Sigmoid colon (tissue), 7 donors: ENCODE measurements around the gene WDR62. TPM values are rescaled to one million over a fixed set of nuclear protein-coding genes. Genes with fewer than 3 reads are reported as not detected.
A peak's percentile ranks its signal among the peaks of the same experiment; 100 is the strongest.
"Not testable (repeated sequence)": the region's sequence is repeated elsewhere in the genome, so short reads cannot be mapped to it uniquely, and the experiment has no call there.

Experiments used
- DNase-seq: peaks from one replicate; pipeline ENCODE4 v3.0.0-alpha.2; 2019
- H3K27ac ChIP-seq, 4 donors: fragments of 200-600 bp; sonication (generic); one replicate each; pipeline ENCODE4 v1.5.1; 2016 to 2019; ENCODE audit warnings: mild to moderate bottlenecking in 1 of 4
- H3K27me3 ChIP-seq, 3 donors: fragments of 200-600 bp; sonication (generic); one replicate each; pipeline ENCODE4 v1.5.1; 2019; ENCODE audit warnings: mild to moderate bottlenecking in 1 of 3
- H3K36me3 ChIP-seq, 4 donors: fragments of 200-600 bp; sonication (generic); one replicate each; pipeline ENCODE4 v1.5.1; 2016 to 2019
- H3K4me1 ChIP-seq, 4 donors: fragments of 200-600 bp; sonication (generic); one replicate each; pipeline ENCODE4 v1.5.1; 2017 to 2019
- H3K4me3 ChIP-seq, 4 donors: fragments of 200-600 bp; sonication (generic); one replicate each; pipeline ENCODE4 v1.5.1; 2017 to 2019; ENCODE audit warnings: mild to moderate bottlenecking in 2 of 4, moderate library complexity in 1 of 4
- H3K9me3 ChIP-seq, 4 donors: fragments of 200-600 bp in 3 of 4; sonication (generic) in 3 of 4; one replicate each; pipeline versions ENCODE4 v1.5.1 to v1.6.1; 2013 to 2019
- CTCF ChIP-seq, 4 experiments: fragments of 450-650 bp in 3 of 4; fragments of 200-600 bp in 1 of 4; IDR thresholded peaks; one replicate each; pipeline ENCODE4 v1.5.1; 2016 to 2019; ENCODE audit warnings: antibody characterized with exemption in 4 of 4, mild to moderate bottlenecking in 3 of 4, moderate library complexity in 2 of 4
- EP300 ChIP-seq, 4 donors: sonication (generic); formaldehyde crosslinking; IDR thresholded peaks; one replicate each; pipeline ENCODE4 v1.6.1; 2017; ENCODE audit warnings: antibody characterized with exemption in 4 of 4
- POLR2A ChIP-seq, 2 donors: fragments of 450-650 bp; IDR thresholded peaks; one replicate each; pipeline ENCODE4 v1.6.1; 2016; ENCODE audit warnings: antibody characterized with exemption in 2 of 2, mild to moderate bottlenecking in 2 of 2, moderate library complexity in 2 of 2
- POLR2AphosphoS5 ChIP-seq, 4 donors: sonication (generic); formaldehyde crosslinking; IDR thresholded peaks; one replicate each; pipeline ENCODE4 v1.6.1; 2017; ENCODE audit warnings: antibody characterized with exemption in 4 of 4
- WGBS, 2 donors: extraction: QIAGEN DNeasy Blood & Tissue Kit; methylation state at CpG; one replicate each; pipeline ENCODE4 v1.1.7; 2013; 5-methylcytosine and 5-hydroxymethylcytosine counted together
- intact Hi-C: fragments of 100-400 bp; cut with DNase I; formaldehyde crosslinking; loops from one replicate; pipeline ENCODE4 v1.15.1; 2023
- polyA plus RNA-seq, 3 donors: library from polyadenylated mRNA; stranded (reverse); fragments of 200-250 nt; gene quantifications; one replicate each; pipeline ENCODE4 v1.2.3, GENCODE V29; 2013
- total RNA-seq, 4 donors: library from RNA; depleted of rRNA; stranded (reverse); fragments of >200 nt; gene quantifications; one replicate each; pipeline ENCODE4 v1.1.0, GENCODE V29; 2016
- donor health status: healthy with polysubstance abuse.
- donor health status: Bipolar disorder and iron deficiency.
- donor health status: healthy.

Gene WDR62
- total and polyA plus RNA-seq, 7 donors = under 0.01 to 6.8 (median 0.36) TPM

GRCh38 chr19:36032251-36033104 lies 22.2 kb upstream of the WDR62 start, which contains the start of gene CLIP3:
Gene CLIP3, minus strand, starts transcription at chr19:36032873. Its CDS starts 516 bp downstream, at chr19:36032357.
- 13 to 64% methylated on average over 51 of the region's 51 CpGs for WGBS, 2 donors
- H3K27ac ChIP-seq = peak within 1 kb of the TSS; percentile 78 to 88 (median 84)

GRCh38 chr19:36040495-36040894 lies 14.2 kb upstream of the WDR62 start:
- Histone ChIP-seq H3K9me3 (no peaks in the 10 kb centered on the region), H3K27ac (peak overlapping the region in 2 of 4 donors; percentile 75 to 76), H3K4me1 (peaks cover 0 to 47% (median 45%) of the 10 kb centered on the region in 4 donors), H3K4me3 (no peak overlapping the region), H3K36me3 (peaks cover 0 to 27% (median 6%) of the 10 kb centered on the region in 4 donors), H3K27me3 (no peaks in the 10 kb centered on the region)
- no peak for TF ChIP-seq EP300 (IDR thresholded peaks at IDR 0.05)
- TF ChIP-seq POLR2AphosphoS5 (IDR thresholded peaks at IDR 0.05) = no peak
- no peak for TF ChIP-seq CTCF (IDR thresholded peaks at IDR 0.05)
- TF ChIP-seq POLR2A (IDR thresholded peaks at IDR 0.05) = no peak
- 84 to 88% methylated on average over 6 of the region's 6 CpGs for WGBS, 2 donors
- no peak for DNase-seq
- intact Hi-C loops = no loop called here

More at GRCh38 chr19:36032251-36033104, 22.2 kb upstream of the WDR62 start, which contains the start of gene CLIP3:
- H3K27me3 ChIP-seq = no peaks in the 10 kb centered on the region
- peak within 1 kb of the TSS; percentile 86 to 93 (median 88) for H3K4me3 ChIP-seq
- H3K36me3 ChIP-seq = peaks cover 0 to 25% (median 5%) of the 10 kb centered on the region in 4 donors
- no peaks in the 10 kb centered on the region for H3K9me3 ChIP-seq
- intact Hi-C loops = no loop called here
- peaks cover 0 to 26% (median 14%) of the 10 kb centered on the region in 4 donors for H3K4me1 ChIP-seq
- TF ChIP-seq POLR2A (IDR thresholded peaks at IDR 0.05) = no peak
- TF ChIP-seq POLR2AphosphoS5 (IDR thresholded peaks at IDR 0.05) = peak; percentile 44 to 67 (median 50)
- no peak for TF ChIP-seq EP300 (IDR thresholded peaks at IDR 0.05)
- TF ChIP-seq CTCF (IDR thresholded peaks at IDR 0.05) = peak in 2 of 4 experiments; percentile 11 to 15
- DNase-seq = peak; percentile 92

GRCh38 chr19:36041092-36041491 lies 13.6 kb upstream of the WDR62 start:
- DNase-seq, H3K27me3 ChIP-seq, H3K9me3 ChIP-seq, intact Hi-C loops, H3K4me3 ChIP-seq: not testable (repeated sequence)
- H3K36me3 ChIP-seq = peaks cover 0 to 27% (median 6%) of the 10 kb centered on the region in 4 donors
- peak overlapping the region; percentile 71 to 76 (median 76) for H3K27ac ChIP-seq
- peaks cover 0 to 53% (median 51%) of the 10 kb centered on the region in 4 donors for H3K4me1 ChIP-seq
- WGBS, 2 donors = 94% methylated on average over 6 of the region's 6 CpGs

- no peak for TF ChIP-seq EP300 (IDR thresholded peaks at IDR 0.05)
- no peak for TF ChIP-seq POLR2A (IDR thresholded peaks at IDR 0.05)
- TF ChIP-seq CTCF (IDR thresholded peaks at IDR 0.05) = no peak
- TF ChIP-seq POLR2AphosphoS5 (IDR thresholded peaks at IDR 0.05) = no peak
- no peaks in the 10 kb centered on the region for H3K9me3 ChIP-seq
- peaks cover 0 to 27% (median 6%) of the 10 kb centered on the region in 4 donors for H3K36me3 ChIP-seq
- H3K4me3 ChIP-seq = no peak overlapping the region
- WGBS, 2 donors = 53 to 58% methylated on average over 3 of the region's 3 CpGs
- peaks cover 0 to 61% (median 58%) of the 10 kb centered on the region in 4 donors for H3K4me1 ChIP-seq
- no peak for DNase-seq
- no peaks in the 10 kb centered on the region for H3K27me3 ChIP-seq
- peak overlapping the region; percentile 71 to 76 (median 76) for H3K27ac ChIP-seq
- intact Hi-C loops = no loop called here
These were observed 12.9 kb upstream of the WDR62 start for GRCh38 chr19:36041831-36042230.

GRCh38 chr19:36043952-36044351 lies 10.7 kb upstream of the WDR62 start:
- H3K27me3 ChIP-seq = no peaks in the 10 kb centered on the region

More at GRCh38 chr19:36043952-36044351, 10.7 kb upstream of the WDR62 start:
- TF ChIP-seq POLR2AphosphoS5 (IDR thresholded peaks at IDR 0.05) = peak in 1 of 4 donors; percentile 15
- TF ChIP-seq EP300 (IDR thresholded peaks at IDR 0.05) = no peak
- Histone ChIP-seq H3K9me3 (no peaks in the 10 kb centered on the region), H3K4me3 (no peak overlapping the region), H3K27ac (peak overlapping the region; percentile 71 to 76 (median 76)), H3K4me1 (peaks cover 0 to 68% (median 64%) of the 10 kb centered on the region in 4 donors), H3K36me3 (peaks cover 0 to 10% (median 2%) of the 10 kb centered on the region in 4 donors)
- WGBS, 2 donors = 93 to 95% methylated on average over 2 of the region's 2 CpGs
- intact Hi-C loops = no loop called here
- no peak for DNase-seq
